D721Med (cell line): Measurements from ENCODE around the gene HARBI1.

Experiments used
- DNase-seq: peaks from one replicate; pipeline ENCODE4 v3.0.0; 2011; ENCODE audit warnings: low spot score; ENCODE audit not compliant: insufficient read length
- FAIRE-seq: peaks from 2 replicates; lab custom pipeline; 2011; peaks lifted over from hg19 to GRCh38; lab: Jason Lieb, UNC
- TF ChIP-seq, protein P1 (sequence below): IDR thresholded peaks from 2 replicates; pipeline ENCODE4 v1.5.1; 2012; ENCODE audit warnings: mild to moderate bottlenecking, control low read depth; ENCODE audit not compliant: insufficient read depth; ENCODE audit errors: missing control alignments

Gene HARBI1, protein sequence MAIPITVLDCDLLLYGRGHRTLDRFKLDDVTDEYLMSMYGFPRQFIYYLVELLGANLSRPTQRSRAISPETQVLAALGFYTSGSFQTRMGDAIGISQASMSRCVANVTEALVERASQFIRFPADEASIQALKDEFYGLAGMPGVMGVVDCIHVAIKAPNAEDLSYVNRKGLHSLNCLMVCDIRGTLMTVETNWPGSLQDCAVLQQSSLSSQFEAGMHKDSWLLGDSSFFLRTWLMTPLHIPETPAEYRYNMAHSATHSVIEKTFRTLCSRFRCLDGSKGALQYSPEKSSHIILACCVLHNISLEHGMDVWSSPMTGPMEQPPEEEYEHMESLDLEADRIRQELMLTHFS

DNA sequence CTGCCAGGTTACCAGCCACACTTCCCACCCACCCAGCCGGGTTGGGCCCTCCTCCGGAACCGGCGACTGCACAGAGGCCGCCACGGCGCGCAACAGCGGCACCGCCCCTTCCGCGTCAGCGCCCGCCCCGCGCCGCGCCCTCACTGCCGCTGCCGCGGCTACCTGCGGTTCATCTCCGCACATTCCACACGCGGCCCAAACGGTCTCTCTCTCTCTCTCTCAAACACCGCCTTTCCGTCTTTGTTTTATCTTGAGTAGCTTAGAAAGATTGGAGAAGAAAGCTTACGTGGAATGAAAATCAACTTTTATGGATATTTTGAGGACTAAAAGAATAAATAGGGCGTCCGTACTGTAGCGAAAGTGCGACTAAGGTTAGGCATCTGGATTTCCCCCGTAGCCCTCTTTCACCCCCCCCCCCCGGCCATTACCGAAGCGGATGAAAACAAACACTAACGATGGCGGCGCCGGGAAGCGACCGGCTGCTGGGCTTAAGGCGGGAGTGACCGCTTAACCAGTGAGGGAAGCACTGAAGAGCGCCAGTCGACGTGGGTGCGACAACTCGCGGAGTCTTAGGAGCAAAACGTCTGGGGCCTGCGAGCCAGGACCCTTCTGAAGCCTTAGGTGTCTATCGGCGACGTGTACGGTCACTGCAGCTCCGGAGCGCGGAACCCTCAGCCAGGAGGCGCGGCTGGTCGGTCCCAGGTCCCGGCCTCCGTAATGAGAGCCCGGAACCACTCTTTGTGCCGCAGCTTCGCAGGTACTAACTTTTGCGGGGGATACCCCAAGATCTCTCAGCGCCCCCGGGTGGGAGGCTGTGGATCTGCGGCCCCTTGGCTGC is at the start of gene HARBI1, which contains the start of gene ATG13:
HARBI1 (minus strand) TSS at position 94 of the 838 bp plus-strand sequence. CDS start 990 bp downstream, outside the sequence.
ATG13 (plus strand) TSS at position 420 of the 838 bp plus-strand sequence. CDS start 26,739 bp downstream, outside the sequence.
- TF ChIP-seq, protein P1, sequence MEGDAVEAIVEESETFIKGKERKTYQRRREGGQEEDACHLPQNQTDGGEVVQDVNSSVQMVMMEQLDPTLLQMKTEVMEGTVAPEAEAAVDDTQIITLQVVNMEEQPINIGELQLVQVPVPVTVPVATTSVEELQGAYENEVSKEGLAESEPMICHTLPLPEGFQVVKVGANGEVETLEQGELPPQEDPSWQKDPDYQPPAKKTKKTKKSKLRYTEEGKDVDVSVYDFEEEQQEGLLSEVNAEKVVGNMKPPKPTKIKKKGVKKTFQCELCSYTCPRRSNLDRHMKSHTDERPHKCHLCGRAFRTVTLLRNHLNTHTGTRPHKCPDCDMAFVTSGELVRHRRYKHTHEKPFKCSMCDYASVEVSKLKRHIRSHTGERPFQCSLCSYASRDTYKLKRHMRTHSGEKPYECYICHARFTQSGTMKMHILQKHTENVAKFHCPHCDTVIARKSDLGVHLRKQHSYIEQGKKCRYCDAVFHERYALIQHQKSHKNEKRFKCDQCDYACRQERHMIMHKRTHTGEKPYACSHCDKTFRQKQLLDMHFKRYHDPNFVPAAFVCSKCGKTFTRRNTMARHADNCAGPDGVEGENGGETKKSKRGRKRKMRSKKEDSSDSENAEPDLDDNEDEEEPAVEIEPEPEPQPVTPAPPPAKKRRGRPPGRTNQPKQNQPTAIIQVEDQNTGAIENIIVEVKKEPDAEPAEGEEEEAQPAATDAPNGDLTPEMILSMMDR: peak; percentile 74
- FAIRE-seq (no peak), DNase-seq (peak; percentile 80)

DNA sequence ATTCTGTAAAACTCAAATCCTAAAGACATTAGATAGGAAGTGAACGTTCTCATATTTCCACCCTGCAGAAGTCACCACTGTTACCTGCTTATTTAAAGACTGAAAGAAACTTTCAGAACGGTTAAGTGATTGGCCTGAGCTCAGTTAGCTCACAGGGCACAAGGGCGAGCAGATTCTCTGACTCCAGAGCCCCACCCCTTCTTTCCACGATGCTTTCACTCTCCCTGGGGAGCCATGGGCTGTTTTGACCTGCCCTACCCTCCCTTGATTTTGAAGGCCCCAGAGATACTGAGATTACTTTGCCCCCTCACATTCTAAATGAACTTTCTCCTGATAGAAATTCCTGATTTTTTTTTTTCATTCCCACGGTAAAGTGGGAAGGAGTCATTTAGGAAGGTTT is 49.5 kb upstream of the HARBI1 start:
- FAIRE-seq: no peak

DNA sequence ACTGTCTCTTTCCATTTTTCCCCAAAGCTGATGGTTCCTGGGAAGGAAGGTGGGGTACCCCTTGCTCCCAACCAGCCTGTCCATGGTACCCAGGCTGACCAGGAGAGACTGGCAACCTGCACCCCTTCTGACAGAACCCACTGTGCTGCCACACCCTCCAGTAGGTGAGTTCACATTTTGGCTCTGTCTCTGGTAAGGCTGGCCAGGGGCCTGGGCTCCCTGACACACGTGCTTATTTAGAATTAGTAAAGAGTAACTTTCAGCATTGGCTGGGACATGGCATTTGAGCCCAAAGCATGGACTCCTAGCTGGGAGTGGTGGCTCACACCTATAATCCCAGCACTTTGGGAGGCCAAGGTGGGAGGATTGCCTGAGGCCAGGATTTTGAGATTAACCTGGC is 48.3 kb upstream of the HARBI1 start:
- FAIRE-seq: no peak
- DNase-seq: no peak
- TF ChIP-seq, protein P1: no peak

More for the DNA sequence above, 49.5 kb upstream of the HARBI1 start:
- no peak for DNase-seq
- TF ChIP-seq, protein P1: no peak

DNA sequence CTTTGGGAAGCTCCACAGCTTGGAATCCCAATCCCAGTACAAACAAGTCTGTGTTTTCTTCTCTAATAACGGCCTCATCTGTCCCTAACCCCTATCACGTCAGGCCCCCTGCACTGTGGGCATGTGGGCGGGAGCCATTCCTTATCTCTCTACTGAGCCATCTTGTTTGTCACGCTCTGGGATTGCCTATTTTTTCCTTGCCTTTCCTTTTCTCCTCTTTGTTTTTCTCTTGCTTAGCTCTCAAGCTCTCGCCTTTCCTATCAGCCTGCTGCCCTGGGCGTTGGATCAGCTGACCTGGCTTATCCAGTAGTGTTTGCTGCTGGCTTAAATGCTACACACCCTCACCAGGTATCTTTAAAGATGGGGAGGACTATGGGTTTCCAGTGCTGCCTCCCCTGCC is 47.6 kb upstream of the HARBI1 start:
- no peak for FAIRE-seq
- TF ChIP-seq, protein P1: no peak
- DNase-seq: no peak

DNA sequence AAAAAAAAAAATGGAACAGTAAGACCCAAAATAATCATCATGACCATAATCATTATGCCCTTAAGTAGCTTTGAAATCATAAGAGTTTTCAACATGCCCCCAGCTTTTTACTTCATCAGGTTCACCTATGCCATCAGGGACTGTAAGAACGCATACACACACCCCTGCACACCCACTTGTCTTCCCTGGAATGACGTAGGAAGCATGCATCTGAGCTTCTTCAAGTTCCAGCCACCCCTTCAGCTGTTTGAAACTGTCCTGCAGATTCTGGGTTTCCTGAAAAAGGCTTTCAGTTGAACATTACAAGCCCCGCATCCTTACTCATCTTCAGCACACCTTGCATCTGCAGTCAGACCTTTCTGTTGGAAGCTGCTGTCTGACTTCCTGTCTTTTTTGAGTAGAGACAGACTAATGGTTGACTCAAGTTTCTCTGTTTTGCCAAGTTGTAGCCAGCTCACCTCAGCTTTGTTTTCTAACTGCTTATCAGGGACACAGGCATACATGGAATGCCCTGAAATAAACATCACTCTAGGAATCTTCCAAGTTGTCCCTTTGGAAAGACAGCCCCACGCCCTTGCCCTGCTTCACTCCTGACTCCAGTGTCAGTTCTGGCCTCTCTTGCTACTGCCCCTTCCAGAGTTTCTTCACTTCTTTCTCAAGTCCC is 46.4 kb upstream of the HARBI1 start:
- DNase-seq (no peak), FAIRE-seq (no peak)
- TF ChIP-seq, protein P1: no peak

DNA sequence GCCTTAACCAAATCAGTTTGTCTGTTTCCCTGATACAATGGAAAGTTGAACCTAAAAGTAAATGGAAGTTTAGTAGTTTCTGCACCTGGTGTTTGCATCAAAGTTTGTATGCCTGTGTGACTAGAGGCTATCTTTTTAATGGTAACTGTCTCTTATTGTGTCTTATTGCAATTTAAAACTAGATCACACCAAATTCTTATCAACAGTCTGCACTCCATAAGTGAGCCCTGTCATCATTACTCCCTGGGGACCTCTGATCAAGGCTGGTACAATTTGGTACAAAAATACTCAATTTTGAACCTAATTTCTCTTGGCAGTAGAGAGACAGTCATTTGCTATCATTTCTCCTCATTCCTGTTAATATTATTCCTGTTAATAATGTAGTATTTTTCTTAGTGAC is 45.3 kb upstream of the HARBI1 start:
- DNase-seq: no peak
- no peak for FAIRE-seq
- TF ChIP-seq, protein P1: no peak
